HG03575 (cell line): ENCODE results near the gene MTPN.

Source experiments
- ATAC-seq: cut with Tn5 transposase; IDR thresholded peaks from one replicate; pipeline ENCODE4 v1.9.1; 2021; ENCODE audit not compliant: unreplicated experiment, insufficient number of reproducible peaks, low FRiP score; ENCODE audit errors: extremely low read depth

Gene MTPN

DNA sequence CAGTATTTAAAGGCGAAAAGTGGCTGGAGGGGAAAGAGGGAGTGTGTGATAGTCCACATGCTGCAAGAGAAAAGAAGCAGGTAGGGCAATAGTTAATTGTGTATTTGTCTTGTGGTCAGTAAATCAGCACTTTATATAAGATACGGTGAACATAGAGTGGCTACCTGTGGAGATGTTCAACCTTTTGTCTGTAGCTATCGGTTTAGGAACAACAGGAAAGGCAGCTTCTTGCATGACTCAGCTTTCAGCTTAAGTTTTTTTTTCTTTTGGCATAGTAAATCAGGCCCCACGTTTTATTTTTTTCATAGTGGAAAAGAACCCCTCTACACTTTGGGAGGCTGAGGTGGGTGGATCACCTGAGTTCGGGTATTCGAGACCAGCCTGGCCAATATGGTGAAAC is 14.2 kb upstream of the MTPN start:
- no peak for ATAC-seq

DNA sequence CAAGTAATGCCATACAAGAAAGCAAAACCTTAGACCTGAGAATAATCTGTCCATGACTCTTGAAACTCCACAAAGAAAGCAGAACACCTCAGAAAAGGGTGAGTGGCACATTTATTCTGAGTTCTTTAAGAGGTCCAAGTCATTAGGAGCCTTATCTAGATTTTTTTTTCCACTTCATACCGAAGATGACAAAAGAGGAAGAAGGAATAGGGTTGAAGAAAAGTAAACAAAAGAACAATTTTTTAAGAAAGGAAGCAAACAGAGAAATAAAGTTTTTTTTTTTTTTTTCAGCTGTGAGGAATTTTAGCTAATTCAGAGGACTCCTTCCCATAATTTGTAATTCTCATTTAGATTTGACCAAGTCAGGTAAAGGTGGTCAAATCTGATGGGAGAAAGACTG is 13.1 kb upstream of the MTPN start:
- ATAC-seq: no peak

DNA sequence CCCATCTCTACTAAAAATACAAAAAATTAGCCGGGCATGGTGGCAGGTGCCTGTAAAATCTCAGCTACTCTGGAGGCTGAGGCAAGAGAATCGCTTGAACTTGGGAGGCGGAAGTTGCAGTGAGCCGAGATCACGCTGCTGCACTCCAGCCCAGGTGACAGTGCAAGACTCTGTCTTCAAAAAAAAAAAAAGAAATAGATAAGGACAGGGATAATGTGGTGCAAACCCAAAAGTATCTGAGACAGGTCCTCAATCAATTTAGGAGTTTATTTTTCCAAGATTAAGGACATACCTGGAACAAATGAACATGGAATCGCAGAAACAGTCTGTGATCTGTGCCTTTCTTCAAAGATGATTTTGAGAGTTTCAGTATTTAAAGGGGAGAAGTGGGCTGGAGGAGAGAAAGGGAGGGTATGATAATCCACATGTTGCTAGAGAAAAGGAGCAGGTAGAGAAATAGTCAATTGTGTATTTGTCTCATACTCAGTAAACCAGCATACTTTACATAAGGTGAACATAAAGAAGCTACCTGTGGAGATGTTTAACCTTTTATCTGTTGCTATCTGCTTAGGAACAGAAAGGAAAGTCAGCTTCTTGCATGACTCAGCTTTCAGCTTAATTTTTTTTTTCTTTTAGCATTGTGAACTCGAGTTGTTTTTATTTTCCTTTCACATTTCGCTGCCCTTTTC is 4.9 kb upstream of the MTPN start:
- ATAC-seq: no peak

DNA sequence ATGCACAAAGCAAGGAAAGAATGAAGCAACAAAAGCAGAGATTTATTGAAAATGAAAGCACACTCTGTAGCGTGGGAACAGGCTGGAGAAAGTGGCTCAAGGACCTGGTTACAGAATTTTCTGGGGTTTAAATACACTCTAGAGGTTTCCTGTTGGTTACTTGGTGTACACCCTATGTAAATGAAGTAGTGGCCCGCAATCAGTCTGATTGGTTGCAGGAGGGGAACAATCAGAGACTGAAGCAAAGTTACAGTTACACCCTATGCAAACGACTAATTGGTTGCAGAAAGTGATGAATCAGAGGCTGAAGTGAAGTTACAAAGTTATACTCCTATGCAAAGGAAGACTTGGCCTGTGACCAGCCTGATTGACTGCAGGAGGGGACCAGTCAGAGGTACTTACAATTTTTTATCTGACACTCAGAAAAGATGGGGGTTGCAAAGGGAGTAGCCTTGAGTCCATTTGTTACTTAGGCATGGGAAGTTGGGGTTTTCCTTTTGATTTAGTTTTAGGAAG is 3.6 kb upstream of the MTPN start:
- ATAC-seq: peak; percentile 54

DNA sequence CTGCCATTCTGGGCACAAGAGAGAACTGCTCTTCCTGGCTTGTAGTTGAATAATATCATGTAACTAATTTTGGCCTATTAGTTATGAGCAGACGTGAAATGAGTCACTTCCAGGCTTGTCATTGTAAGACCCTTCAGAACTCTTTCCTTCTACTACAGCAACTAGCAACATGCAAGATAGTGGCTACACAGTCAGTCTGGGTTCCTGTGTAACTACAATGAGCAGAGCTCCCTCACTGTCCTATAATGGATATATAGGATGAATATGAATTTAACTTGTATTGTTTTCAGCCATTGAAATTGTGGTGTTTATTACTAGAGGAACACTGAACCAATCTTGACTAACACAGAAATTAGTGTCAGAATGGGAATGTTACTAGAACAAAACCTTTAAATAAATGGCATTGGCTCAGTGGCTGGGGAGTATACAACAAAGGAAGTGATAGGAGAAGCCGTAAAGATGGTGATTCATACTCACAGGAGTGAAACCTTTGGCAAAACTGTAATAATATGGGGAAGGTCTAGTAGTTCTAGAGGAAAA is 2.9 kb upstream of the MTPN start:
- ATAC-seq: peak; percentile 20

DNA sequence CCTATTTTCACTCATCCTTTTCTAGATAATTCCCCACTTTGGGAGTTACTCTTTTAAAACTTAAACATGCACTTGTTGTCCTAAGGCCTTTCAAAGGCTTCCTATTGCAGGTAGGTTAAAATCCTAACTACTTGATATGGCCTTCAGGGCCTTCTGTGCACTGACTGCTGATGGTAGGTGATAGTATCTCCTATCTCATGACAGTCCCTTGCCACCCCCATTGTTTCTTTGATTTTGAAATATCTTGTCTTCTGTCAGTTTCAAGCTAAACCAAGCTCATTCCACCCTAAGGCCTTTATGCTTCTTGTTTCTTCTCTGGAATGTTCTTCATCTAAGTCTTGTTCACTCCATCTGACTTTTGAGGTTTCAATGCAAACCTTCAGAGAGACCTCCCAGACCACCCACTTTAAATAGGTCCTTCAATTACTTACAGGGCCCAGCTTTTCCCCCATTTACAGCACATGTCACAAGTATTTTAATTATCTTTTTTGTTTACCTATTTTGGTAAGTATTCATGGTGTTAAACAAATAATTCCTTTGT is 2.4 kb upstream of the MTPN start:
- no peak for ATAC-seq

DNA sequence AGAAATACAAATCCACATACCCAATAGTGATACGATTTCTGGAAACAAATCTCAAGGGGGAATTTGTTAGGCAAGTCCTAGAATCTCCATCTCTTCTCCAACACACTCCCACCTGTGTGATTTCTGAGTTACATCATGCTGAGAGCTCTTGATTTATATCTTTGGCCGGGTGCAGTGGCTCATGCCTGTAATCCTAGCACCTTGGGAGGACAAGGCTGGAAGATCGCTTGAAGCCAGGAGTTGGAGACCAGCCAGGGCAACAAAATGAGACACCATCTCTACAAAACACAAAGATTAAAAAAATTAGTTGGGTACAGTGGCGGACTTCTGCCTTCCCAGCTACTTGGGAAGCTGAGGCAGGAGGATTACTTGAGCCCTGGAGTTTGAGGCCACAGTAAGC is 1.5 kb upstream of the MTPN start:
- no peak for ATAC-seq

DNA sequence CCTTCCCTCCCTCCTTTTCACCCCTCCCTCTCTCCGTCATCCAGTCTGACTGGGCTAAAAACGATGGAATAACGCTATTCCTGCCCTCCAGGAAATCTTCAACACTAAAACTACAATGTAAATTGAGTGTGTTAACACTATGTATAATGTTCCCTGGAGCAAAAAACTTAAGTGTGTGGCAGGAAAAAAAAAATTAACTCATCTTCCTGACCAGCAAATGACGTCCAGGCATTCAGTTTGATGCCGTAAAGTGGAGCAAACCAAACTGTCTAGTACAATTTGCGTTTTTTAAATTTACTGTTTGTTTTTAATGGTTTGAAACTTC is 545 bp upstream of the MTPN start:
- ATAC-seq: no peak

DNA sequence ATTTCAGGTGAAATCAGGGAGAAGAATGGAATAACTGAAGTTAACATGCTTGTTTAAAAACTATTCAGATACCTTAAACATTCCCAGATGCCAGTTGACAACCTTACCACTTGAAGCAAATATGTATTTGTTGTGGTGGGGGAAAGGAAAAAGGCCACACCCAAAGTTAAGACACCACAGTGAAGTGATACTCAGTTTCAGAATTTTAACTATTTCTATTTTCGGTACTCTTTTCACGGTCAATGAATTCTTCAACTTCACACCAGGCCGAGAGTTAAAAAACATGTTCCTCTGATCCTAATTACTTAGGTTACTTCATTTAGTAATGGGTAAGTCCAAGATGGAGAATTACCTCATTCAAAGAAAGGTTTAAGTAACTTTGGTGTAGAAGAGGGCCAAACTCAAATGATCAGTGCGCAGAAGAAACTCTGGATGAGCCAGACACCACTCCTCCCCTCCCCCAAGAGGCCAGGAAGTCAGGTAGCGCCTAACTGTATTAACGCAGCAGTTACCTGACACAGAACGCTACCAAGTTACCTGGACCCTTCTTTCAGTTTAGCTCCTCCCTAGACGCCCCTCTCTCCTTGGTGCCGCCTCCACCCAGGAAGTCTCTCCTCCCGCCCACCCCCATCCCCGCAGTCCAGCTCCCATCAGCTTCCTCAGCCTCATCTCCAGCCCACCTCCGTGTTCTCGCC is 700 bp downstream of the MTPN start:
- no peak for ATAC-seq

DNA sequence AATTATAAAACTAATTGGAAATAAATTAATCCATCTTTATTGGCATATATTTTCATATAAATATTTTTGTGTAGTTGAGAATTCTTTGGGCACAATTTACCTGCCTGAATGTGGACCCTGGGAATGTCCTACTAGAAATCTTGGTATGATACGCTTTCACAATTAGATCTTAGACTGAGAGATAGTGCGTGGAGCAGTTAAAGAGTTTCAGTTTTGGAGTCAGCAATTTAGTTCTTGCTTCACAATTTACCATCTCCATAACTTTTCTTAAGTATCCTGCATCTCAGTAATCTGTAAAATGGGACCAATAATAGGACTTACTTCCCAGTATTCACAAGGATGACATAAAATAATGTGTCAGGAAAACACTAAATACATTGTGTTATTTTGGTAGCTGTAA is 2.0 kb downstream of the MTPN start:
- ATAC-seq: no peak

DNA sequence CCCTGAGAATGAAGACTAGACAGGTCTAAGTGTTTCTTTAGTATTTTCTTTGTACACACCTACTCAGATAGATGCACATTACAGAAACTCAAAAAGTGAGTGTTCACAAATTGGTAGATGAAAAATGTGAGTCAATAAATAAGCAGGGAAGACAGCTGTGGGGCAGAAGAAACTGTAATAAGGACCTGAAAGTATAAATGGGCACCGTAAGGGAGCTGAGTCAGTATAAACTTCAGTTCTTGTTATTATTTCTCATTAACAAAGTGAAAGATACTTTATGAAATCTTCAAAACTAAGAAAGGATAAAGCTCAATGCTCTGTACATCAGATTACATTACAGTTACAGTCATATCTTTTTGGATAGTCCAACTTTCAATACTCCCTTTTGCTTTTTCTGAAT is 2.5 kb downstream of the MTPN start:
- no peak for ATAC-seq

DNA sequence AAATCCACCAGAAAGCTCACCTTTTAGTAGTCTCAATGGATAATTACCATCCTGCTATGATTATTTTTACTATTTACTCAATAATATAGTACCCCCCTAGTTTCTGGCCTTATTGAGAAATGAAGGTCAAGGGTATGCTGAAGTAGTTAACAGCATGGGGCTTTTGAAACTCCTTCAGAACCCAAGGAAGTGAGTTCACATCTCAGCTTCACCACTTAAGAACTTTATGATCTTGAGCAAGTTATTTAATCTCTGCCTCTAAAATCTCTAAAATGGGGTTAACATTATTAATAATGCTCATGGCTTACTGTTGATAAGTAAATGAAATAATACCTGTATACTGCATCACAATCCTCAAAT is 5.8 kb downstream of the MTPN start:
- ATAC-seq: peak; percentile 6

DNA sequence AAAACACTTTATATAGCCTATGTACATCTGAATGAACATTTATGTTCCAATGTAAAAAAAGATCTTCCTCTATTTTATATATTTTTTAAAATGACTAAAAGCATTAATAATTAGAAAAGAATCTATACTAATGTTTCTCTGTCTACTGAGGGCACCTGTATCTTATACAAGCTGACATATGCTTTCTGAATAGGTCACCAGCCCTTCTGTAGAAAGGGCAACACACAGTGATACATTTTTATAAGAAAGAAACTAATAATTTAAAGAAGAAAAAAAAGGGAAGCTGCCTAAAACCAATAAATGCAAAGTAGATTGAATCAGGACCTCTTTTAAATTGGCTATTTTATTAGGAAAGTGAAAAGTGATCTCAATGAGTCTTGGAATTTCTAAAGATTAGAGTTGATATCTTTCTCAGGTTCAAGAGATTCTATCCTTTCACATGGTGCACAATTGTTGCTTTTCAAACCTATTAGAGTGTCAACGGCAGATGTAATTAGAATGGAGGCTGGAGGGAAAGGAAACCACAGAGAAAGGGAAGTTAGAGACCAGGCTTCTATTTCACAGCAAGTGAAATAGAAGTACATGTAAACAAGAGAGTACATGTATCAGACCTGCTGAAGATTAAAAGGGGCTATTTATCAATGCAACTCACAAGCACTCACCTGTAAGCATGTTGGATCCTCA is 6.3 kb downstream of the MTPN start:
- ATAC-seq: peak; percentile 67

DNA sequence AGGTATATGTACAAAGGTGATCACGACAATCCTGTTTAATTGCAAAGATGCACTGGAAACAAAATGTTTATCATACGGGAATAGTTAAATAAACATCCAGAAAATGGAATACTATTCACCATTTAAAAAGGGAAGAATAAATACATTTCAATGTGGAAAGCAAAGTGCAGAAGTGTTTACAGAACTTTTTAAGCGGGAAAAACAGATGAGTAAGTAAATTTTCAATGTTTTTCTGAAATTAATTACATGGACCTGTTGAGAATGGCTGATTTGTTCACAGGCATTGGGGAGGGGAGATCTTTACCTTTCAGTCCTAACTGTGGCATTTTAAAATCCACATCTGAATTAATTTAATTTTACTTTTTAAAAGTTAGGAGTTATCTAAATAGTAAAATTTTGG is 7.1 kb downstream of the MTPN start:
- ATAC-seq: no peak

DNA sequence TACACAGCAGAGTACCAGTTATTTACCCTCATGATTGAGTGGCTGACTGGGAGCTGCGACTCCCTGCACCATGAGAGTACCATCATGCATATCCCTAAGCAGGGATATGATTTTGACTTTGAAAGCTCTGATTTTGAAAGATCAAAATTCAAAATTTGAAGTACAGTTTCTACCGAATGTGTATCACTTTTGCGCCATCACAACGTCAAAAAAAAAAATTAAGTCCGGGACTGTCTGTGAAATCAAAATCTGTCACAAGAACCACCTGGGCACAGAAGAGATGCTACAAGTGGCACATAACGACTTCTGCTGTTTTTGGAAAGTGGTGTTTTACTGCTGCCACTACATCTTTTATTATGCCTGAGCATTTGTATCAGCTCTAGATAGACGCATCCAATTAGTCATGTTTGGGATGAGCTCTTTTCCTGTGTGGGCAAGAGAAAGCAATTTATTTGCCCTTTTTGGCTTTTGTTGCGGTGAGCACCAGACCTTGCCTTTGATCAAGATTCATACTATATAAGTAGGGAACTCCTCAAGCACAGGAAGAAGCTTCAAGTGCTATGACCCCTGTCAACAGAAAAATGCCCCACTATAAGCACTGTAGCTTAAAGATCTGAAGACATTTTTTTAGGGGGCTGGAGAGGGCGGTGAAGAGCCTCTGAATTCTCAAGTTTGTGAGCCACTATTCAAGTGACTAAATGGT is 10.7 kb downstream of the MTPN start:
- ATAC-seq: no peak

DNA sequence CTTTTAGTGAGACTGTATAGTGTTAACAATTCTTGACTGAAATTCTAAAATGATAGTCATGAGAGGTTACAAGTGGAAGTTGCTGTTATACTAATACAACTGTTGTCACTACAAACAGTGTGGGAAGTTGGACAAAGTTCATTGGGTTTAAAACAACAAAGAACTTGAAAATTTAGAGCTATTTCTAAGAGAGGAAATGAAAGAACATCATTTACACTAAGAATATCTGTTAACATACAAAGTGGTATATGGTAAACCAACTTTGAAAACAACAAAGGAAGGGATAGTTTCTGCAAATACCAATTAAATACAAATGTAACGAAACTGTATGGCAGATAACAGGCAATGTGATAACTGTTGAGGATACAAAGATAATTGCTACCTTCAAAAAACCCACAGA is 11.6 kb downstream of the MTPN start:
- ATAC-seq: peak; percentile 36

DNA sequence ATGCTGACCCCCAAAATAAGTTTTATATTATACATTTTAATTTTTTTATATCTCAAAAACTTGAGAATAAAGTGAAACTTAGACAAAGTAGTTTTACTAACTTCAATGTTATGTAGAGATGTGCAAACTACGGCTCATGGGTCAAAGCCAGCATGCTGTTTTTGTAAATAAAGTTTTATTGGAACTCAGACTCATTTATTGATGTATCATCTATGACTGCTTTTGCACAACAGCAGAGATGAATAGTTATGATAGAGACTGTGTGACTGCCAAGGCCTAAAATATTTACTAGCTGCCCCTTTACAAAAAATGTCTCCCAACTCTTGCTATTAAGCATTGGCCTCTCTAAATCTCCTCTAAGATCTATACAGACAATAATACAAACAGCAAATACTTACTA is 12.4 kb downstream of the MTPN start:
- no peak for ATAC-seq

DNA sequence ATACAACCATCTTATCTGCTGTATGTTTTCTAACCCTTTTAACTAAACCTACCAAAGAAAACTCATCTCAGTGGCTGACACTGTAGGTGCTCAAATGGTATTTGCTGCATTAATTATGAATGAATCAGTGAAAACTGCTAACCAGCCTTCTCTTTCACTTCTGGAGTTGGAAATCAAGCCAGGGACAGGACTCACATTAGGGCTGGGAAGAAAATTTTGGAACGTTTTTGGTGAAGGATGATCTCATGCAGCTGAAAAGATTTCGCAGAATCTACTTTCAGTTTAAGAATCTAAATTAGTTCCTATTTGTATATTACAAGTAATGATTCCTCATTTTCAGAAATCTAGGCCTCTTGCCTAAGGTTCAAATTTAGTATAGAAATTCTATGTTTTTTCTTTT is 12.9 kb downstream of the MTPN start:
- ATAC-seq: no peak

DNA sequence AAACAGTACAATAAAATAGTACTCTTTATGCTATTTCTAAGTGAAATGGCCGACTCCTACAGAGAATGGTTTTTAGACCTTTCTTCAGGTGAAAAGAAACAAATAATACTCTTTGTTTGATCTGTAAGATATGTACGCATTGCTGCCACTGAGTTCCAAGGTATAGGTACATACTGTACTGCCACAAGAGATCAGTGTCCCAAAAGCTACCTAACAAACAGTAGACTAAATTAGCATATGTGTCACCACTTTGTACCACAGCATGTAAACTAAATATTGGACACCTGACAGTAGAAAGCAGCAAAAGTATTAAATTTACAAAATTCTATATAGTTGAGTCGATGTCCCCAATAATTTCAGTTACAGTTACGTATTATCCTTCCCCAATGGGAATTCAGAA is 14.4 kb downstream of the MTPN start:
- no peak for ATAC-seq
